Brain microvascular endothelial cell (primary cell): ENCODE measurements around the gene RAX2.

ENCODE experiments used
- DNase-seq: peaks from one replicate; pipeline ENCODE4 v3.0.0-alpha.2; 2020
- H3K27ac ChIP-seq: fragments of 250-450 bp; sonication (Bioruptor Pico); 2 replicates; pipeline ENCODE4 v1.5.1; 2020; ENCODE audit warnings: mild to moderate bottlenecking, moderate library complexity
- H3K27me3 ChIP-seq: fragments of 250-450 bp; sonication (Bioruptor Pico); replicated peaks from 2 replicates; pipeline ENCODE4 v1.5.1; 2020; ENCODE audit warnings: mild to moderate bottlenecking
- H3K36me3 ChIP-seq: fragments of 250-450 bp; sonication (Bioruptor Pico); replicated peaks from 2 replicates; pipeline ENCODE4 v1.5.1; 2020; ENCODE audit warnings: mild to moderate bottlenecking
- H3K4me3 ChIP-seq: 2 replicates; pipeline ENCODE4 v1.5.1; 2011; ENCODE audit warnings: low read depth, mild to moderate bottlenecking, control low read depth, low read length, moderate library complexity
- in situ Hi-C: cut with HindIII; loops from 2 replicates; pipeline ENCODE4 v1.10.0; 2017; ENCODE audit warnings: low sequenced_read_pairs, low pct_ligation_motif_present
- TF ChIP-seq, protein P1 (sequence below): IDR thresholded peaks from 2 replicates; pipeline ENCODE4 v1.5.1; 2011; ENCODE audit warnings: low read depth, mild to moderate bottlenecking, moderate library complexity, low read length, control low read depth, inconsistent platforms; ENCODE audit errors: missing control alignments

RAX2 gene

DNA sequence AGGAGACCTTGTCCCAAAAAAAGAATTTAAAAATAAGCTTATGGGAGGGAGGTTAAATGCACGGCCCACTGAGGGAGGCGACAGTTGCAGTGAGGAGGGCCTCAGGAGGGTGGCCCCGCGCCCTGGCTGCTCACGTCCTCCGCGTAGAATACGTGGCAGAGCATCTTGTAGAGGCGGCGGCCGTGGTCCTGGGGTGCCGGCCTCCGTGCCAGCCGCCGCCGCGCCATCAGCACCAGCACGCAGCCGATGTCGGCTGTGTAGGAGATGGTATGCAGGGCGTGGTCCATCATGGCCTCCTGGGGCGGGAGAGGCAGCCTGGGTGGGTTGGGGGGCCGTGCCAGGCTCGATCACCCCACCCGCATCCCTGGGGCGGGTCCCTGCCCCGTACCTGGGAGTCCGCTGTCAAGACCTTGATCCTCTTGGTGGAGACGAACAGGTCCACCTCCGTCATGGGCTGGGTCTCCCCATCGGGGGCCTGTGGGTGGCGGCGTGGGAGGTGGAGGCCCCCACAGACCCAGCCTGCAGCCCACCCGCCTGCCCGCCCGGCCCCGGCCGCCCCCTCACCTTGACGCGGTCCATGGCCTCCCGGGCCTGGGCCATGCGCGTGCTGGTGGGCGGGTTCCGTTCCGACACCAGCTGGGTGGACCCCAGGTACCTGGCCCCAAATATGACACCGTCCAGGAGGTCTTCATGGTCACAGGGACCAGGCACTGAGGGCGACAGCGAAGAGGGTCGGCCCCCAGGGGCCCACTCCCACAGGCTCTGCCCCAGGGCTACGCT, 18.2 kb downstream of the RAX2 start:
- TF ChIP-seq, protein P1, sequence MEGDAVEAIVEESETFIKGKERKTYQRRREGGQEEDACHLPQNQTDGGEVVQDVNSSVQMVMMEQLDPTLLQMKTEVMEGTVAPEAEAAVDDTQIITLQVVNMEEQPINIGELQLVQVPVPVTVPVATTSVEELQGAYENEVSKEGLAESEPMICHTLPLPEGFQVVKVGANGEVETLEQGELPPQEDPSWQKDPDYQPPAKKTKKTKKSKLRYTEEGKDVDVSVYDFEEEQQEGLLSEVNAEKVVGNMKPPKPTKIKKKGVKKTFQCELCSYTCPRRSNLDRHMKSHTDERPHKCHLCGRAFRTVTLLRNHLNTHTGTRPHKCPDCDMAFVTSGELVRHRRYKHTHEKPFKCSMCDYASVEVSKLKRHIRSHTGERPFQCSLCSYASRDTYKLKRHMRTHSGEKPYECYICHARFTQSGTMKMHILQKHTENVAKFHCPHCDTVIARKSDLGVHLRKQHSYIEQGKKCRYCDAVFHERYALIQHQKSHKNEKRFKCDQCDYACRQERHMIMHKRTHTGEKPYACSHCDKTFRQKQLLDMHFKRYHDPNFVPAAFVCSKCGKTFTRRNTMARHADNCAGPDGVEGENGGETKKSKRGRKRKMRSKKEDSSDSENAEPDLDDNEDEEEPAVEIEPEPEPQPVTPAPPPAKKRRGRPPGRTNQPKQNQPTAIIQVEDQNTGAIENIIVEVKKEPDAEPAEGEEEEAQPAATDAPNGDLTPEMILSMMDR: no peak
- H3K27ac ChIP-seq: no peak overlapping the region
- no peaks in the 10 kb centered on the region for H3K27me3 ChIP-seq
- H3K36me3 ChIP-seq: peaks cover 32% of the 10 kb centered on the region
- in situ Hi-C loops: no loop called here
- DNase-seq: no peak
- no peak overlapping the region for H3K4me3 ChIP-seq

DNA sequence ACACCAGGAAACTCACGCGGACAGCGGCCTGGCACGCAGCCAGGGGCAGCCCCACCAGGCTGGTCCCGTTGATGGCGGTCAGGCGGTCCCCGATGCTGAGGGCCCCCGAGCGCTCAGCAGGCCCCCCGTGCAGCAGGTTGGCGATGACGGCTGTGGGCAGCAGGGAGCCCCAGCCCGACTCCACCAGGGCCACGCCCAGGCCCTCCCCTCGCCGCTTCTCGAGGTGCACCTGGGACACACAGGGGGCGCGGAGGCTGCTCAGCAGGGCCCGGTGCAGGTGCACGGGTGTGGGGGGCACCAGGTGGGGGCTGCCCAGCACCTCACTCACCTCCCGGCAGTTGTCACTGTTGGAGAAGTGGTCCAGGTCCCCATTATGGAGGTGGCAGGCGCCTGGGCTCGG, 19.5 kb downstream of the RAX2 start:
- peaks cover 23% of the 10 kb centered on the region for H3K36me3 ChIP-seq
- in situ Hi-C loops: no loop called here
- H3K27ac ChIP-seq: no peak overlapping the region
- TF ChIP-seq, protein P1: no peak
- H3K4me3 ChIP-seq: no peak overlapping the region
- H3K27me3 ChIP-seq: no peaks in the 10 kb centered on the region
- no peak for DNase-seq

DNA sequence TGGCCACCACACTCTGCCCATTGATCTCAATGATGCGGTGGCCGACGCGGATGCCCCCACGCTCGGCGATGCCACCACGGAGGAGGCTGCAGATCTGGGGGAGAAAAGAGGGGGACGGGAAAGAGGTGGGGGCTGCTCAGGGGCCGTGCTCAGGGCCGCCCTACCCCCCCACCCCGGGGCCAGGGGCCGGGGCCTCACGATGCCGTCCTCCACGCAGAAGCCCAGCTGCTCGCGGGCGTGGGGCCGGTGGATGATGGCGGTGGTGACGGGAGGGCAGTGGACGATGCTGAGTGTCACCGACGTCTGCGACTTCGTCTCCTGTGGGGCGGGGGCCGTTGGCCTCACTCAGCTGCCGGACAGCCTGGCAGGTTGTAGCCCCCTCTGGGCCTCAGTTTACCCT, 20.8 kb downstream of the RAX2 start:
- peaks cover 19% of the 10 kb centered on the region for H3K36me3 ChIP-seq
- DNase-seq: no peak
- in situ Hi-C loops: no loop called here

GRCh38 chr19:3750211-3750610, 21.8 kb downstream of the RAX2 start:
- no peak for DNase-seq
- TF ChIP-seq, protein P1: no peak
- Histone ChIP-seq H3K27me3 (no peaks in the 10 kb centered on the region), H3K4me3 (no peak overlapping the region), H3K27ac (no peak overlapping the region), H3K36me3 (peaks cover 19% of the 10 kb centered on the region)
- in situ Hi-C loops: no loop called here

More for the DNA sequence above, 20.8 kb downstream of the RAX2 start:
- TF ChIP-seq, protein P1: no peak
- Histone ChIP-seq H3K4me3 (no peak overlapping the region), H3K27ac (no peak overlapping the region), H3K27me3 (no peaks in the 10 kb centered on the region)

DNA sequence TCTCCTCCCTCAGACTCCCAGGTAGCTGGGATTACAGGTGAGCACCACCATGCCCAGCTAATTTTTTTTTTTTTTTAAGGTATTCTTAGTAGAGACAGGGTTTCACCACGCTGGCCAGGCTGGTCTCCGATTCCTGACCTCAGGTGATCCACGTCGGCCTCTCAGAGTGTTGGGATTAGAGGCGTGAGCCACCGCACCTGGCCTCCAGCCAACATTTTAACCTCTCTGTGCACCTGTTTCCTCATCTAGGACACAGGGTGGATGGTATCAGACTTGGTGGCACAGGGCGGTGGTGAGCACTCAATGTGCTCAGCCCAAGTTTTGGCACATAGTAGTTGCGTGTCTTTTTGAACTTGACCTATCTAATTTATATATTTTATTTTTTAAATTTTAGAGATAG, 23.1 kb downstream of the RAX2 start:
- peaks cover 19% of the 10 kb centered on the region for H3K36me3 ChIP-seq
- H3K27me3 ChIP-seq: no peaks in the 10 kb centered on the region
- no peak for DNase-seq

More for the DNA sequence above, 23.1 kb downstream of the RAX2 start:
- Histone ChIP-seq H3K27ac (no peak overlapping the region), H3K4me3 (no peak overlapping the region)
- in situ Hi-C loops: no loop called here
- TF ChIP-seq, protein P1: no peak
